Measurements from ENCODE around the gene CDC25B. TPM values are rescaled to one million over a fixed set of nuclear protein-coding genes. Genes with fewer than 3 reads are reported as not detected.

Gene CDC25B
- total and polyA plus RNA-seq, 2 of the 13 experiments (the other 11 are each of a cell fraction or from before 2014, with no cell fraction given), result 14.5 to 19.4 TPM

DNA sequence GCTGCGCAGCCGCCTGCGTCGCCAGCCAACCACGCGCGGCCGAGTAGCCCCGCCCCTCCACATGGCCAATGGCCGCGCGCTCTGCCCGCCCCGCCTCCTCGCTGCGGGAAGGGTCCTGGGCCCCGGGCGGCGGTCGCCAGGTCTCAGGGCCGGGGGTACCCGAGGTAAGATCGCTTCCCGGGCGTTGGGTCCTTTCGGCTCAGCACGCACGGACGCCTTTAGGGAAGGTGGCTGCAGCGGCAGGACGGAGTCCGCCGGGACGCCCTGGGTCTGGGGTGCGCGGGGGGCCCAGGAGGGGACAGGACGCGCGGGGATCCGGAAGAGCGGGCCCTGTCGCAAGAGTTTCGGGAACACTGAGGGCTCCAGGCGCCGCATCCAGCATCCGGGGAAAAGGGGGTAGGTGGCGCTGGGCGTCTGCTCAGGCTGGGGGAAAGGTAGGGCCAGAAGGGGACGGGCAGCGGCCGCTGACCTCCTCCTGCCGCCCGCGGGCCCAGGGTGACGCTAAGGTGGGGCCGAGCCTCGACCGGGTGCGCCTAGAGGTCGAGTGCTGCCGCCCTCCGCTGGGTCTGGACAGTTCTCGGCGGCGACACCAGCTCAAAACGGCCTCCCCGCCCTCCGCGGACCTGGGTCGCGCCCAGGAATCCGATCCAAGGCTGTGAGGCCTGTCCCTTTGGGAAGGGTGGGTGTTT is 50.8 kb downstream of the CDC25B start, which contains the start of gene MAVS (continued):
- TF ChIP-seq, protein P1, sequence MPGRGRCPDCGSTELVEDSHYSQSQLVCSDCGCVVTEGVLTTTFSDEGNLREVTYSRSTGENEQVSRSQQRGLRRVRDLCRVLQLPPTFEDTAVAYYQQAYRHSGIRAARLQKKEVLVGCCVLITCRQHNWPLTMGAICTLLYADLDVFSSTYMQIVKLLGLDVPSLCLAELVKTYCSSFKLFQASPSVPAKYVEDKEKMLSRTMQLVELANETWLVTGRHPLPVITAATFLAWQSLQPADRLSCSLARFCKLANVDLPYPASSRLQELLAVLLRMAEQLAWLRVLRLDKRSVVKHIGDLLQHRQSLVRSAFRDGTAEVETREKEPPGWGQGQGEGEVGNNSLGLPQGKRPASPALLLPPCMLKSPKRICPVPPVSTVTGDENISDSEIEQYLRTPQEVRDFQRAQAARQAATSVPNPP (CRISPR knock-in tag; IDR thresholded peaks at IDR 0.05), result peak; percentile 89
- TF ChIP-seq KDM5A (IDR thresholded peaks at IDR 0.05; ENCODE audit: borderline replicate concordance, low read length), result peak; percentile 87
- TF ChIP-seq BORCS8-MEF2B (CRISPR knock-in tag; IDR thresholded peaks at IDR 0.05), result peak; percentile 79
- TF ChIP-seq TGIF2 (CRISPR knock-in tag; IDR thresholded peaks at IDR 0.05), result peak; percentile 61; the same call in 1 of the 2 replicates
- TF ChIP-seq, protein P2, sequence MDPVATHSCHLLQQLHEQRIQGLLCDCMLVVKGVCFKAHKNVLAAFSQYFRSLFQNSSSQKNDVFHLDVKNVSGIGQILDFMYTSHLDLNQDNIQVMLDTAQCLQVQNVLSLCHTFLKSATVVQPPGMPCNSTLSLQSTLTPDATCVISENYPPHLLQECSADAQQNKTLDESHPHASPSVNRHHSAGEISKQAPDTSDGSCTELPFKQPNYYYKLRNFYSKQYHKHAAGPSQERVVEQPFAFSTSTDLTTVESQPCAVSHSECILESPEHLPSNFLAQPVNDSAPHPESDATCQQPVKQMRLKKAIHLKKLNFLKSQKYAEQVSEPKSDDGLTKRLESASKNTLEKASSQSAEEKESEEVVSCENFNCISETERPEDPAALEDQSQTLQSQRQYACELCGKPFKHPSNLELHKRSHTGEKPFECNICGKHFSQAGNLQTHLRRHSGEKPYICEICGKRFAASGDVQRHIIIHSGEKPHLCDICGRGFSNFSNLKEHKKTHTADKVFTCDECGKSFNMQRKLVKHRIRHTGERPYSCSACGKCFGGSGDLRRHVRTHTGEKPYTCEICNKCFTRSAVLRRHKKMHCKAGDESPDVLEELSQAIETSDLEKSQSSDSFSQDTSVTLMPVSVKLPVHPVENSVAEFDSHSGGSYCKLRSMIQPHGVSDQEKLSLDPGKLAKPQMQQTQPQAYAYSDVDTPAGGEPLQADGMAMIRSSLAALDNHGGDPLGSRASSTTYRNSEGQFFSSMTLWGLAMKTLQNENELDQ (CRISPR knock-in tag; IDR thresholded peaks at IDR 0.05; ENCODE audit: borderline replicate concordance), result peak; percentile 14; the same call in 1 of the 2 replicates
- no peak for TF ChIP-seq ATRX (CRISPR knock-in tag; IDR thresholded peaks at IDR 0.05; ENCODE audit: borderline replicate concordance)
- TF ChIP-seq ZNF235 (CRISPR knock-in tag; IDR thresholded peaks at IDR 0.05; ENCODE audit: borderline replicate concordance), result peak; percentile 98
- TF ChIP-seq ZNF562 (CRISPR knock-in tag; IDR thresholded peaks at IDR 0.05; ENCODE audit: borderline replicate concordance), result no peak
- TF ChIP-seq, protein P3, sequence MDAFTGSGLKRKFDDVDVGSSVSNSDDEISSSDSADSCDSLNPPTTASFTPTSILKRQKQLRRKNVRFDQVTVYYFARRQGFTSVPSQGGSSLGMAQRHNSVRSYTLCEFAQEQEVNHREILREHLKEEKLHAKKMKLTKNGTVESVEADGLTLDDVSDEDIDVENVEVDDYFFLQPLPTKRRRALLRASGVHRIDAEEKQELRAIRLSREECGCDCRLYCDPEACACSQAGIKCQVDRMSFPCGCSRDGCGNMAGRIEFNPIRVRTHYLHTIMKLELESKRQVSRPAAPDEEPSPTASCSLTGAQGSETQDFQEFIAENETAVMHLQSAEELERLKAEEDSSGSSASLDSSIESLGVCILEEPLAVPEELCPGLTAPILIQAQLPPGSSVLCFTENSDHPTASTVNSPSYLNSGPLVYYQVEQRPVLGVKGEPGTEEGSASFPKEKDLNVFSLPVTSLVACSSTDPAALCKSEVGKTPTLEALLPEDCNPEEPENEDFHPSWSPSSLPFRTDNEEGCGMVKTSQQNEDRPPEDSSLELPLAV (CRISPR knock-in tag; conservative IDR thresholded peaks at IDR 0.05; ENCODE audit: low read depth), result no peak
- TF ChIP-seq POLR2A (IDR thresholded peaks at IDR 0.05; ENCODE audit: insufficient read depth in 1 of 2, low read depth in 2 of 2, low read length in 2 of 2), result peak; percentile 96 to 98
- 0 out of 2 replicates have a peak, but pooled peaks have one; percentile 46 for TF ChIP-seq ZNF138 (CRISPR knock-in tag; IDR thresholded peaks at IDR 0.05; ENCODE audit: low read depth)
- TF ChIP-seq YEATS2 (CRISPR knock-in tag; IDR thresholded peaks at IDR 0.05; ENCODE audit: borderline replicate concordance), result peak; percentile 85; the same call in 1 of the 2 replicates
- TF ChIP-seq HHEX (CRISPR knock-in tag; IDR thresholded peaks at IDR 0.05), result no peak
- peak; percentile 100 for TF ChIP-seq DR1 (CRISPR knock-in tag; IDR thresholded peaks at IDR 0.05)
- TF ChIP-seq, protein P4, sequence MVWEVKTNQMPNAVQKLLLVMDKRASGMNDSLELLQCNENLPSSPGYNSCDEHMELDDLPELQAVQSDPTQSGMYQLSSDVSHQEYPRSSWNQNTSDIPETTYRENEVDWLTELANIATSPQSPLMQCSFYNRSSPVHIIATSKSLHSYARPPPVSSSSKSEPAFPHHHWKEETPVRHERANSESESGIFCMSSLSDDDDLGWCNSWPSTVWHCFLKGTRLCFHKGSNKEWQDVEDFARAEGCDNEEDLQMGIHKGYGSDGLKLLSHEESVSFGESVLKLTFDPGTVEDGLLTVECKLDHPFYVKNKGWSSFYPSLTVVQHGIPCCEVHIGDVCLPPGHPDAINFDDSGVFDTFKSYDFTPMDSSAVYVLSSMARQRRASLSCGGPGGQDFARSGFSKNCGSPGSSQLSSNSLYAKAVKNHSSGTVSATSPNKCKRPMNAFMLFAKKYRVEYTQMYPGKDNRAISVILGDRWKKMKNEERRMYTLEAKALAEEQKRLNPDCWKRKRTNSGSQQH (CRISPR knock-in tag; IDR thresholded peaks at IDR 0.05; ENCODE audit: low read depth), result peak; percentile 82; the same call in 1 of the 2 replicates
- TF ChIP-seq MEIS1 (CRISPR knock-in tag; IDR thresholded peaks at IDR 0.05; ENCODE audit: borderline replicate concordance), result 0 out of 2 replicates have a peak, but pooled peaks have one; percentile 28
- TF ChIP-seq LCORL (IDR thresholded peaks at IDR 0.05), result 0 out of 2 replicates have a peak, but pooled peaks have one; percentile 59
- TF ChIP-seq LCORL (CRISPR knock-in tag; IDR thresholded peaks at IDR 0.05), result peak; percentile 89
- no peak for TF ChIP-seq TRIM24 (CRISPR knock-in tag; IDR thresholded peaks at IDR 0.05)
- TF ChIP-seq, protein P5, sequence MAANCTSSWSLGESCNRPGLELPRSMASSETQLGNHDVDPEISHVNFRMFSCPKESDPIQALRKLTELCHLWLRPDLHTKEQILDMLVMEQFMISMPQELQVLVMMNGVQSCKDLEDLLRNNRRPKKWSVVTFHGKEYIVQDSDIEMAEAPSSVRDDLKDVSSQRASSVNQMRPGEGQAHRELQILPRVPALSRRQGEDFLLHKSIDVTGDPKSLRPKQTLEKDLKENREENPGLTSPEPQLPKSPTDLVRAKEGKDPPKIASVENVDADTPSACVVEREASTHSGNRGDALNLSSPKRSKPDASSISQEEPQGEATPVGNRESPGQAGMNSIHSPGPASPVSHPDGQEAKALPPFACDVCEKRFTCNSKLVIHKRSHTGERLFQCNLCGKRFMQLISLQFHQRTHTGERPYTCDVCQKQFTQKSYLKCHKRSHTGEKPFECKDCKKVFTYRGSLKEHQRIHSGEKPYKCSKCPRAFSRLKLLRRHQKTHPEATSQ (CRISPR knock-in tag; IDR thresholded peaks at IDR 0.05; ENCODE audit: borderline replicate concordance), result peak; percentile 91; the same call in 1 of the 2 replicates
- no peak for TF ChIP-seq MED13 (CRISPR knock-in tag; IDR thresholded peaks at IDR 0.05)
- TF ChIP-seq RCOR2 (CRISPR knock-in tag; IDR thresholded peaks at IDR 0.05), result 0 out of 2 replicates have a peak, but pooled peaks have one; percentile 41
- TF ChIP-seq ZBTB42 (CRISPR knock-in tag; IDR thresholded peaks at IDR 0.05), result peak; percentile 93

Data from HepG2 (cell line).